CD14-positive monocyte (primary cell): ENCODE measurements around the gene ZP1. TPM values are rescaled to one million over a fixed set of nuclear protein-coding genes. Genes with fewer than 3 reads are reported as not detected.
A peak's percentile ranks its signal among the peaks of the same experiment; 100 is the strongest.

Source experiments
- DNase-seq, 3 donors: peaks; one replicate each; pipeline ENCODE4 v3.0.0-alpha.2; 2011 to 2022
- H2AFZ ChIP-seq: 2 replicates; pipeline ENCODE4 v1.6.0; 2012; ENCODE audit warnings: mild to moderate bottlenecking, low read depth, low read length, inconsistent platforms; ENCODE audit not compliant: insufficient read depth, poor library complexity, severe bottlenecking
- H3K27ac ChIP-seq, 2 donors: 1 replicate in 1 of 2; 2 replicates in 1 of 2; pipeline ENCODE4 v1.5.1; 2012 to 2013; ENCODE audit warnings: low read length in 2 of 2, control low read depth in 1 of 2, inconsistent platforms in 1 of 2, low read depth in 1 of 2, mild to moderate bottlenecking in 1 of 2
- H3K27me3 ChIP-seq, 2 donors: one replicate each; pipeline versions ENCODE4 v1.6.0 to v1.6.1; 2011 to 2013; ENCODE audit warnings: low read length in 2 of 2; ENCODE audit not compliant: control insufficient read depth in 2 of 2, insufficient read depth in 2 of 2
- H3K36me3 ChIP-seq, 2 donors: replicated peaks in 1 of 2; 1 replicate in 1 of 2; 2 replicates in 1 of 2; pipeline versions ENCODE4 v1.5.1 to v1.6.1; 2012 to 2013; ENCODE audit warnings: low read length in 2 of 2, control low read depth in 1 of 2, inconsistent platforms in 1 of 2, mild to moderate bottlenecking in 1 of 2; ENCODE audit not compliant: insufficient read depth in 2 of 2, control insufficient read depth in 1 of 2
- H3K4me1 ChIP-seq, 2 donors: 1 replicate in 1 of 2; 2 replicates in 1 of 2; pipeline versions ENCODE4 v1.5.1 to v1.6.1; 2012 to 2013; ENCODE audit warnings: low read length in 2 of 2, control low read depth in 1 of 2, inconsistent platforms in 1 of 2, mild to moderate bottlenecking in 1 of 2, moderate library complexity in 1 of 2; ENCODE audit not compliant: insufficient read depth in 2 of 2, control insufficient read depth in 1 of 2
- H3K4me2 ChIP-seq: replicated peaks from 2 replicates; pipeline ENCODE3; 2012; ENCODE audit warnings: low read length, moderate library complexity, mild to moderate bottlenecking; ENCODE audit not compliant: poor library complexity, severe bottlenecking; ENCODE audit errors: extremely low read depth
- H3K4me3 ChIP-seq, 3 experiments: fragments of 200-600 bp in 1 of 3; sonication (generic) in 1 of 3; replicated peaks in 1 of 3; 1 replicate in 2 of 3; 2 replicates in 1 of 3; pipeline ENCODE4 v1.5.1; 2011 to 2013; ENCODE audit warnings: low read length in 3 of 3, mild to moderate bottlenecking in 3 of 3, control low read depth in 2 of 3, low read depth in 2 of 3, inconsistent platforms in 1 of 3, moderate library complexity in 1 of 3
- H3K79me2 ChIP-seq: 2 replicates; pipeline ENCODE4 v1.6.0; 2012; ENCODE audit warnings: mild to moderate bottlenecking, control low read depth, inconsistent platforms, low read length, moderate library complexity; ENCODE audit not compliant: insufficient read depth
- H3K9ac ChIP-seq: 2 replicates; pipeline ENCODE4 v1.6.0; 2017; ENCODE audit warnings: low read length, mild to moderate bottlenecking; ENCODE audit not compliant: insufficient read depth, poor library complexity, severe bottlenecking
- H3K9me3 ChIP-seq, 2 donors: replicated peaks in 1 of 2; 1 replicate in 1 of 2; 2 replicates in 1 of 2; pipeline versions ENCODE4 v1.5.1 to v1.6.1; 2012 to 2013; ENCODE audit warnings: low read length in 2 of 2, control low read depth in 1 of 2; ENCODE audit not compliant: control insufficient read depth in 1 of 2, insufficient read depth in 1 of 2
- H4K20me1 ChIP-seq: 2 replicates; pipeline ENCODE4 v1.6.0; 2012; ENCODE audit warnings: mild to moderate bottlenecking, low read length, control low read depth, moderate library complexity; ENCODE audit not compliant: insufficient read depth
- H3K27ac Mint-ChIP-seq, 7 donors: one replicate each; pipeline ENCODE4 v1.8.0; 2020; ENCODE audit warnings: mild to moderate bottlenecking in 7 of 7, mixed read lengths in 7 of 7, moderate library complexity in 6 of 7, inconsistent platforms in 2 of 7
- H3K27me3 Mint-ChIP-seq, 3 donors: one replicate each; pipeline ENCODE4 v1.8.0; 2021 to 2022; ENCODE audit warnings: low read depth in 3 of 3, mild to moderate bottlenecking in 3 of 3, mixed read lengths in 3 of 3, moderate library complexity in 3 of 3, inconsistent platforms in 1 of 3
- H3K36me3 Mint-ChIP-seq, 2 donors: one replicate each; pipeline ENCODE4 v1.8.0; 2020; ENCODE audit warnings: mixed read lengths in 2 of 2, inconsistent platforms in 1 of 2, mild to moderate bottlenecking in 1 of 2
- H3K4me1 Mint-ChIP-seq: one replicate; pipeline ENCODE4 v1.8.0; 2020; ENCODE audit warnings: mild to moderate bottlenecking, mixed read lengths
- H3K4me3 Mint-ChIP-seq, 2 donors: one replicate each; pipeline ENCODE4 v1.8.0; 2020; ENCODE audit warnings: mild to moderate bottlenecking in 2 of 2, mixed read lengths in 2 of 2, moderate library complexity in 1 of 2
- H3K9me3 Mint-ChIP-seq, 7 donors: one replicate each; pipeline ENCODE4 v1.8.0; 2020 to 2022; ENCODE audit warnings: mixed read lengths in 7 of 7, mild to moderate bottlenecking in 6 of 7, moderate library complexity in 6 of 7, inconsistent platforms in 2 of 7
- CTCF ChIP-seq: fragments of 200-600 bp; IDR thresholded peaks from one replicate; pipeline ENCODE4 v1.8.0; 2022; ENCODE audit warnings: antibody characterized with exemption, mild to moderate bottlenecking
- whole genome bisulfite sequencing: methylation state at CpG from one replicate; pipeline ENCODE4 v1.1.5; 2013; ENCODE audit warnings: missing lambda C conversion rate; ENCODE audit not compliant: insufficient coverage; 5-methylcytosine and 5-hydroxymethylcytosine counted together
- intact Hi-C, 2 donors: fragments of 100-400 bp; cut with micrococcal nuclease; formaldehyde crosslinking; loops; one replicate each; pipeline versions ENCODE4 v1.15.0 to v1.15.1; 2023
- polyA plus RNA-seq, 3 donors: library from polyadenylated mRNA; depleted of rRNA in 1 of 3; unstranded in 2 of 3; stranded (reverse) in 1 of 3; fragments of 300-500 nt in 2 of 3; fragments of >200 nt in 1 of 3; fragmentation: Illumina TruSeq in 2 of 3; gene quantifications; 1 replicate in 2 of 3; 2 replicates in 1 of 3; pipeline ENCODE4 v1.2.3, GENCODE V29; 2012 to 2021

Gene ZP1
- polyA plus RNA-seq, 3 donors: 0.09 to 0.40 TPM; not detected in 1

- Histone ChIP-seq H3K4me1 (peaks cover 11 to 15% of the 10 kb centered on the region in 2 donors), H3K27ac (no peak overlapping the region), H3K9ac (no peak overlapping the region), H3K4me2 (no peak overlapping the region), H3K36me3 (peaks cover 2 to 9% of the 10 kb centered on the region in 2 donors), H3K4me3 (no peak overlapping the region), H2AFZ (no peak overlapping the region), H3K27me3 (no peaks in the 10 kb centered on the region), H4K20me1 (no peaks in the 10 kb centered on the region), H3K9me3 (no peaks in the 10 kb centered on the region), H3K79me2 (no peaks in the 10 kb centered on the region)
- Mint-ChIP-seq H3K27ac (peak overlapping the region in 1 of 7 donors; percentile 27), H3K4me3 (no peak overlapping the region), H3K36me3 (peaks cover 3 to 9% of the 10 kb centered on the region in 2 donors), H3K9me3 (no peaks in the 10 kb centered on the region), H3K27me3 (peaks cover 0 to 3% (median 2%) of the 10 kb centered on the region in 3 donors), H3K4me1 (peaks cover 12% of the 10 kb centered on the region)
- DNase-seq: no peak
- 90% methylated on average over 5 of the region's 12 CpGs for WGBS
- TF ChIP-seq CTCF: no peak
- intact Hi-C loops: no loop called here
Observed at GRCh38 chr11:60873533-60873932, 6.2 kb downstream of the ZP1 start.

- Histone ChIP-seq H4K20me1 (no peaks in the 10 kb centered on the region), H3K36me3 (peaks cover 8 to 20% of the 10 kb centered on the region in 2 donors), H3K4me2 (no peak overlapping the region), H3K27me3 (no peaks in the 10 kb centered on the region), H3K4me1 (peaks cover 11 to 15% of the 10 kb centered on the region in 2 donors), H3K4me3 (no peak overlapping the region), H3K9me3 (no peaks in the 10 kb centered on the region), H3K9ac (no peak overlapping the region), H2AFZ (no peak overlapping the region), H3K27ac (no peak overlapping the region), H3K79me2 (no peaks in the 10 kb centered on the region)
- 93% methylated on average over 11 of the region's 13 CpGs for WGBS
- H3K27ac Mint-ChIP-seq: peak overlapping the region in 1 of 7 donors; percentile 48
- H3K36me3 Mint-ChIP-seq: peaks cover 13 to 21% of the 10 kb centered on the region in 2 donors
- TF ChIP-seq CTCF: no peak
- H3K27me3 Mint-ChIP-seq: peaks cover 0 to 2% (median 1%) of the 10 kb centered on the region in 3 donors
- peaks cover 12% of the 10 kb centered on the region for H3K4me1 Mint-ChIP-seq
- intact Hi-C loops: no loop called here
- no peaks in the 10 kb centered on the region for H3K9me3 Mint-ChIP-seq
- no peak for DNase-seq
- no peak overlapping the region for H3K4me3 Mint-ChIP-seq
Observed at GRCh38 chr11:60874421-60875365, 7.4 kb downstream of the ZP1 start.
